Ishikawa (cell line): ENCODE results near the gene NLGN1.

Source experiments
- CEBPB ChIP-seq: IDR thresholded peaks from 2 replicates; pipeline ENCODE4 v1.6.1; 2012
- CREB1 ChIP-seq: IDR thresholded peaks from 2 replicates; pipeline ENCODE4 v1.6.1; 2012; ENCODE audit warnings: low read depth
- EGR1 ChIP-seq: IDR thresholded peaks from 2 replicates; pipeline ENCODE4 v1.6.1; 2012
- EP300 ChIP-seq: IDR thresholded peaks from 2 replicates; pipeline ENCODE4 v1.6.1; 2012; ENCODE audit warnings: borderline replicate concordance
- FOXM1 ChIP-seq: IDR thresholded peaks from 2 replicates; pipeline ENCODE4 v1.6.1; 2012; ENCODE audit warnings: low read depth, borderline replicate concordance
- MAX ChIP-seq: IDR thresholded peaks from 2 replicates; pipeline ENCODE4 v1.6.1; 2012
- NFIC ChIP-seq: IDR thresholded peaks from 2 replicates; pipeline ENCODE4 v1.6.1; 2012
- RAD21 ChIP-seq: IDR thresholded peaks from 2 replicates; pipeline ENCODE4 v1.6.1; 2012; ENCODE audit warnings: low read depth
- REST ChIP-seq: IDR thresholded peaks from 2 replicates; pipeline ENCODE4 v1.6.1; 2012; ENCODE audit warnings: low read depth, mild to moderate bottlenecking
- TAF1 ChIP-seq: IDR thresholded peaks from 2 replicates; pipeline ENCODE4 v1.6.1; 2012; ENCODE audit warnings: low read depth, mild to moderate bottlenecking
- TCF12 ChIP-seq: IDR thresholded peaks from 2 replicates; pipeline ENCODE4 v1.6.1; 2012; ENCODE audit warnings: low read depth
- TEAD4 ChIP-seq: IDR thresholded peaks from 2 replicates; pipeline ENCODE4 v1.6.1; 2012
- USF1 ChIP-seq: IDR thresholded peaks from 2 replicates; pipeline ENCODE4 v1.6.1; 2012
- YY1 ChIP-seq: IDR thresholded peaks from 2 replicates; pipeline ENCODE4 v1.6.1; 2012; ENCODE audit warnings: low read depth
- ZBTB7A ChIP-seq: IDR thresholded peaks from 2 replicates; pipeline ENCODE4 v1.6.1; 2012; ENCODE audit warnings: low read depth

NLGN1 gene

GRCh38 chr3:173921732-173922131 is 524.2 kb downstream of the NLGN1 start:
- TF ChIP-seq TEAD4 (no peak), TCF12 (no peak), EGR1 (no peak), ZBTB7A (no peak)

GRCh38 chr3:173923204-173923603 is 525.7 kb downstream of the NLGN1 start:
- TF ChIP-seq USF1 = no peak
- no peak for TF ChIP-seq EGR1
- TF ChIP-seq ZBTB7A = no peak
- no peak for TF ChIP-seq EP300
- TF ChIP-seq TEAD4 = no peak
- TF ChIP-seq NFIC = no peak
- no peak for TF ChIP-seq YY1
- TF ChIP-seq MAX = no peak
- no peak for TF ChIP-seq RAD21
- no peak for TF ChIP-seq TAF1
- no peak for TF ChIP-seq FOXM1
- no peak for TF ChIP-seq CREB1
- TF ChIP-seq TCF12 = no peak
- no peak for TF ChIP-seq REST
- no peak for TF ChIP-seq CEBPB

GRCh38 chr3:173930251-173930650 is 532.7 kb downstream of the NLGN1 start:
- no peak for TF ChIP-seq USF1
- no peak for TF ChIP-seq FOXM1
- no peak for TF ChIP-seq EGR1
- TF ChIP-seq YY1 = no peak
- TF ChIP-seq CEBPB = no peak
- TF ChIP-seq RAD21 = no peak
- no peak for TF ChIP-seq CREB1
- no peak for TF ChIP-seq EP300
- no peak for TF ChIP-seq TEAD4
- TF ChIP-seq REST = no peak
- TF ChIP-seq ZBTB7A = no peak
- TF ChIP-seq TCF12 = no peak
- no peak for TF ChIP-seq MAX
- no peak for TF ChIP-seq NFIC
- no peak for TF ChIP-seq TAF1

- no peak for TF ChIP-seq CREB1
Measured at GRCh38 chr3:173932624-173933023, 535.1 kb downstream of the NLGN1 start.

GRCh38 chr3:173933113-173933512 is 535.6 kb downstream of the NLGN1 start:
- TF ChIP-seq USF1 (no peak), TCF12 (no peak), CREB1 (no peak), MAX (no peak), RAD21 (no peak), EGR1 (no peak), REST (no peak), EP300 (no peak), TAF1 (no peak), NFIC (no peak), ZBTB7A (no peak), YY1 (no peak)
